Measurements from ENCODE around the gene MED13.

The MED13 gene

GRCh38 chr17:62101090-62101489, 36.0 kb upstream of the MED13 start:
- ChIA-PET POLR2A (no interaction called here), CTCF (interaction anchor here (1.5 kb wide), 1 partner anchor 8 kb away, joined by 4 read pairs; no protein-coding TSS in a partner anchor)
- no peak for DNase-seq (ENCODE audit: extremely low spot score)
- TF ChIP-seq FOXK2 (IDR thresholded peaks at IDR 0.05) (no peak), HDGF (IDR thresholded peaks at IDR 0.05; ENCODE audit: borderline replicate concordance) (no peak), SUZ12 (IDR thresholded peaks at IDR 0.05) (no peak), FOXA1 (IDR thresholded peaks at IDR 0.05) (no peak), FOXM1 (IDR thresholded peaks at IDR 0.05; ENCODE audit: borderline replicate concordance) (no peak), ELF4 (IDR thresholded peaks at IDR 0.05) (no peak), LEF1 (IDR thresholded peaks at IDR 0.05; ENCODE audit: borderline replicate concordance) (no peak), TARDBP (IDR thresholded peaks at IDR 0.05) (no peak), SP1 (IDR thresholded peaks at IDR 0.05) (no peak), ARNT (IDR thresholded peaks at IDR 0.05) (no peak)

GRCh38 chr17:62100055-62100454, 35.0 kb upstream of the MED13 start:
- ChIA-PET POLR2A (no interaction called here), CTCF (no interaction called here)
- DNase-seq (ENCODE audit: extremely low spot score) = no peak
- TF ChIP-seq ELF4 (IDR thresholded peaks at IDR 0.05) (no peak), L3MBTL2 (conservative IDR thresholded peaks at IDR 0.05) (no peak), FOXK2 (IDR thresholded peaks at IDR 0.05) (no peak), FOXM1 (IDR thresholded peaks at IDR 0.05; ENCODE audit: borderline replicate concordance) (no peak), SUZ12 (IDR thresholded peaks at IDR 0.05) (no peak), ARNT (IDR thresholded peaks at IDR 0.05) (no peak), NFRKB (IDR thresholded peaks at IDR 0.05) (no peak), FOXA1 (IDR thresholded peaks at IDR 0.05) (no peak), TARDBP (IDR thresholded peaks at IDR 0.05) (no peak), BHLHE40 (IDR thresholded peaks at IDR 0.05; ENCODE audit: borderline replicate concordance) (no peak), ZNF384 (IDR thresholded peaks at IDR 0.05) (no peak), HDGF (IDR thresholded peaks at IDR 0.05; ENCODE audit: borderline replicate concordance) (no peak), PKNOX1 (IDR thresholded peaks at IDR 0.05) (no peak), SP1 (IDR thresholded peaks at IDR 0.05) (no peak), CTBP1 (IDR thresholded peaks at IDR 0.05; ENCODE audit: borderline replicate concordance) (no peak), LEF1 (IDR thresholded peaks at IDR 0.05; ENCODE audit: borderline replicate concordance) (no peak)

GRCh38 chr17:62099532-62099931, 34.5 kb upstream of the MED13 start:
- TF ChIP-seq FOXK2 (IDR thresholded peaks at IDR 0.05) = no peak
- TF ChIP-seq FOXA1 (IDR thresholded peaks at IDR 0.05) = no peak
- no peak for TF ChIP-seq FOXM1 (IDR thresholded peaks at IDR 0.05; ENCODE audit: borderline replicate concordance)
- no peak for TF ChIP-seq SUZ12 (IDR thresholded peaks at IDR 0.05)
- TF ChIP-seq NFRKB (IDR thresholded peaks at IDR 0.05) = no peak
- TF ChIP-seq TARDBP (IDR thresholded peaks at IDR 0.05) = no peak
- no peak for TF ChIP-seq BHLHE40 (IDR thresholded peaks at IDR 0.05; ENCODE audit: borderline replicate concordance)
- TF ChIP-seq SP1 (IDR thresholded peaks at IDR 0.05) = no peak
- TF ChIP-seq CTBP1 (IDR thresholded peaks at IDR 0.05; ENCODE audit: borderline replicate concordance) = no peak
- no peak for TF ChIP-seq ZNF384 (IDR thresholded peaks at IDR 0.05)
- TF ChIP-seq HDGF (IDR thresholded peaks at IDR 0.05; ENCODE audit: borderline replicate concordance) = no peak
- no peak for TF ChIP-seq ELF4 (IDR thresholded peaks at IDR 0.05)
- TF ChIP-seq LEF1 (IDR thresholded peaks at IDR 0.05; ENCODE audit: borderline replicate concordance) = no peak
- no peak for DNase-seq (ENCODE audit: extremely low spot score)
- CTCF ChIA-PET = no interaction called here
- POLR2A ChIA-PET = no interaction called here

- DNase-seq (ENCODE audit: extremely low spot score) = no peak
- ChIA-PET CTCF (interaction anchor here (1.7 kb wide), 1 partner anchor 11 kb away, joined by 4 read pairs; no protein-coding TSS in a partner anchor), POLR2A (no interaction called here)
- TF ChIP-seq ELF4 (IDR thresholded peaks at IDR 0.05) (no peak), NFRKB (IDR thresholded peaks at IDR 0.05) (no peak), FOXM1 (IDR thresholded peaks at IDR 0.05; ENCODE audit: borderline replicate concordance) (no peak), HDGF (IDR thresholded peaks at IDR 0.05; ENCODE audit: borderline replicate concordance) (no peak), FOXK2 (IDR thresholded peaks at IDR 0.05) (no peak), ARNT (IDR thresholded peaks at IDR 0.05) (no peak), L3MBTL2 (conservative IDR thresholded peaks at IDR 0.05) (no peak), SUZ12 (IDR thresholded peaks at IDR 0.05) (no peak), SP1 (IDR thresholded peaks at IDR 0.05) (no peak), CTBP1 (IDR thresholded peaks at IDR 0.05; ENCODE audit: borderline replicate concordance) (no peak), ZNF384 (IDR thresholded peaks at IDR 0.05) (no peak)
Measured at GRCh38 chr17:62098623-62099231, 33.6 kb upstream of the MED13 start.

GRCh38 chr17:62096401-62096670, 31.3 kb upstream of the MED13 start:
- TF ChIP-seq FOXA1 (IDR thresholded peaks at IDR 0.05) = no peak
- no peak for TF ChIP-seq CTBP1 (IDR thresholded peaks at IDR 0.05; ENCODE audit: borderline replicate concordance)
- TF ChIP-seq SP1 (IDR thresholded peaks at IDR 0.05) = no peak
- no peak for TF ChIP-seq TARDBP (IDR thresholded peaks at IDR 0.05)
- no peak for TF ChIP-seq HDGF (IDR thresholded peaks at IDR 0.05; ENCODE audit: borderline replicate concordance)
- no peak for TF ChIP-seq BHLHE40 (IDR thresholded peaks at IDR 0.05; ENCODE audit: borderline replicate concordance)
- TF ChIP-seq ARNT (IDR thresholded peaks at IDR 0.05) = no peak
- no peak for TF ChIP-seq FOXM1 (IDR thresholded peaks at IDR 0.05; ENCODE audit: borderline replicate concordance)
- TF ChIP-seq PKNOX1 (IDR thresholded peaks at IDR 0.05) = no peak
- no peak for TF ChIP-seq L3MBTL2 (conservative IDR thresholded peaks at IDR 0.05)
- no peak for TF ChIP-seq NFRKB (IDR thresholded peaks at IDR 0.05)
- TF ChIP-seq SUZ12 (IDR thresholded peaks at IDR 0.05) = no peak
- TF ChIP-seq ZNF384 (IDR thresholded peaks at IDR 0.05) = no peak
- TF ChIP-seq FOXK2 (IDR thresholded peaks at IDR 0.05) = no peak
- no peak for TF ChIP-seq ELF4 (IDR thresholded peaks at IDR 0.05)
- TF ChIP-seq LEF1 (IDR thresholded peaks at IDR 0.05; ENCODE audit: borderline replicate concordance) = no peak
- no peak for DNase-seq (ENCODE audit: extremely low spot score)
- ChIA-PET CTCF (no interaction called here), POLR2A (no interaction called here)

GRCh38 chr17:62094175-62094574, 29.1 kb upstream of the MED13 start:
- CTCF ChIA-PET = interaction anchor here (0.9 to 1.6 kb wide), 2 partner anchors 15 to 19 kb away, joined by 3 to 5 read pairs; no protein-coding TSS in a partner anchor
- POLR2A ChIA-PET = no interaction called here
- TF ChIP-seq FOXM1 (IDR thresholded peaks at IDR 0.05; ENCODE audit: borderline replicate concordance) = no peak
- no peak for TF ChIP-seq FOXK2 (IDR thresholded peaks at IDR 0.05)
- TF ChIP-seq ELF4 (IDR thresholded peaks at IDR 0.05) = no peak
- no peak for TF ChIP-seq TARDBP (IDR thresholded peaks at IDR 0.05)
- no peak for TF ChIP-seq SUZ12 (IDR thresholded peaks at IDR 0.05)
- no peak for TF ChIP-seq ZNF384 (IDR thresholded peaks at IDR 0.05)
- no peak for TF ChIP-seq SP1 (IDR thresholded peaks at IDR 0.05)
- TF ChIP-seq L3MBTL2 (conservative IDR thresholded peaks at IDR 0.05) = no peak
- TF ChIP-seq LEF1 (IDR thresholded peaks at IDR 0.05; ENCODE audit: borderline replicate concordance) = no peak
- no peak for TF ChIP-seq HDGF (IDR thresholded peaks at IDR 0.05; ENCODE audit: borderline replicate concordance)
- no peak for TF ChIP-seq BHLHE40 (IDR thresholded peaks at IDR 0.05; ENCODE audit: borderline replicate concordance)
- no peak for TF ChIP-seq ARNT (IDR thresholded peaks at IDR 0.05)
- no peak for TF ChIP-seq NFRKB (IDR thresholded peaks at IDR 0.05)
- no peak for TF ChIP-seq CTBP1 (IDR thresholded peaks at IDR 0.05; ENCODE audit: borderline replicate concordance)
- no peak for TF ChIP-seq FOXA1 (IDR thresholded peaks at IDR 0.05)
- no peak for TF ChIP-seq PKNOX1 (IDR thresholded peaks at IDR 0.05)
- no peak for DNase-seq (ENCODE audit: extremely low spot score)

All from HEK293T (cell line).